Omental fat pad (tissue), 4 donors: ENCODE data around the gene DSCAM. TPM values are rescaled to one million over a fixed set of nuclear protein-coding genes. Genes with fewer than 3 reads are reported as not detected.

ENCODE experiments used
- ATAC-seq: fragments of 150-250 bp; one replicate; pipeline ENCODE4 v1.9.1; 2016; ENCODE audit warnings: mild to moderate bottlenecking, moderate library complexity; ENCODE audit not compliant: low FRiP score
- DNase-seq: peaks from one replicate; pipeline ENCODE4 v3.0.0-alpha.2; 2019; ENCODE audit warnings: low spot score
- CTCF ChIP-seq, 3 donors: fragments of 450-650 bp; IDR thresholded peaks; one replicate each; pipeline ENCODE4 v1.5.1; 2016 to 2017; ENCODE audit warnings: antibody characterized with exemption in 3 of 3, mild to moderate bottlenecking in 3 of 3, moderate library complexity in 2 of 3
- total RNA-seq, 4 donors: library from RNA; depleted of rRNA; stranded (reverse); fragments of >200 nt; gene quantifications; one replicate each; pipeline ENCODE4 v1.1.0, GENCODE V29; 2016

The DSCAM gene
- total RNA-seq, 4 donors from 2014 or later = 0.16 TPM; not detected in 3

GRCh38 chr21:40732253-40733023, 114.5 kb downstream of the DSCAM start:
- DNase-seq (no peak), ATAC-seq (no peak)
- TF ChIP-seq CTCF (IDR thresholded peaks at IDR 0.05) = no peak

GRCh38 chr21:40731206-40731605, 115.8 kb downstream of the DSCAM start:
- TF ChIP-seq CTCF (IDR thresholded peaks at IDR 0.05) = no peak
- DNase-seq (no peak), ATAC-seq (no peak)

- TF ChIP-seq CTCF (IDR thresholded peaks at IDR 0.05) = no peak
- no peak for ATAC-seq
- DNase-seq = no peak
These were observed 116.5 kb downstream of the DSCAM start for GRCh38 chr21:40730426-40730800.

- ATAC-seq (no peak), DNase-seq (no peak)
- TF ChIP-seq CTCF (IDR thresholded peaks at IDR 0.05) = no peak
These were observed 117.1 kb downstream of the DSCAM start for GRCh38 chr21:40729761-40730425.

- no peak for TF ChIP-seq CTCF (IDR thresholded peaks at IDR 0.05)
- DNase-seq = no peak
- ATAC-seq = no peak
These were observed 123.0 kb downstream of the DSCAM start for GRCh38 chr21:40723966-40724365.

- TF ChIP-seq CTCF (IDR thresholded peaks at IDR 0.05) = no peak
- ATAC-seq (no peak), DNase-seq (no peak)
These were observed 123.6 kb downstream of the DSCAM start for GRCh38 chr21:40723317-40723716.

GRCh38 chr21:40719615-40720014, 127.3 kb downstream of the DSCAM start:
- DNase-seq (no peak), ATAC-seq (no peak)
- TF ChIP-seq CTCF (IDR thresholded peaks at IDR 0.05) = no peak
